Cardiac septum (tissue), 1 donor: ENCODE measurements around the gene TUBB3. TPM values are rescaled to one million over a fixed set of nuclear protein-coding genes. Genes with fewer than 3 reads are reported as not detected.
"Not testable (repeated sequence)": the region's sequence is repeated elsewhere in the genome, so short reads cannot be mapped to it uniquely, and the experiment has no call there.

Source experiments
- DNase-seq: peaks from one replicate; pipeline ENCODE4 v3.0.0-alpha.2; 2020; ENCODE audit warnings: low spot score
- intact Hi-C: fragments of 100-400 bp; cut with DNase I; formaldehyde crosslinking; loops from one replicate; pipeline ENCODE4 v1.14.0; 2022
- total RNA-seq: library from RNA; stranded (reverse); fragmentation: NEBNext Ultra II Directional; extraction: Animal tissue kit (Norgen Biotek cat#: 25700); gene quantifications from one replicate; pipeline ENCODE4 v1.2.1, GENCODE V29; 2021
- donor health status: DM: no; HTN: no; CAD: no.

Gene TUBB3
- total RNA-seq, 1 donor from 2014 or later = 6.8 TPM

- intact Hi-C loops = no loop called here
Observed at GRCh38 chr16:89957216-89957785, 34.2 kb downstream of the TUBB3 start.

GRCh38 chr16:89958068-89958467, 34.9 kb downstream of the TUBB3 start:
- intact Hi-C loops = no loop called here
- no peak for DNase-seq

More at GRCh38 chr16:89957216-89957785, 34.2 kb downstream of the TUBB3 start:
- DNase-seq = no peak

GRCh38 chr16:89958596-89958995, 35.5 kb downstream of the TUBB3 start:
- no peak for DNase-seq
- intact Hi-C loops = no loop called here

GRCh38 chr16:89960966-89961365, 37.8 kb downstream of the TUBB3 start:
- intact Hi-C loops = no loop called here
- DNase-seq = no peak

- intact Hi-C loops = no loop called here
- no peak for DNase-seq
Observed at GRCh38 chr16:89961920-89962319, 38.8 kb downstream of the TUBB3 start.

- no peak for DNase-seq
- intact Hi-C loops = no loop called here
Observed at GRCh38 chr16:89962754-89963498, 39.8 kb downstream of the TUBB3 start.

- no peak for DNase-seq
- intact Hi-C loops = no loop called here
Observed at GRCh38 chr16:89964201-89964600, 41.1 kb downstream of the TUBB3 start.

- intact Hi-C loops = no loop called here
- DNase-seq = no peak
Observed at GRCh38 chr16:89965447-89966225, 42.5 kb downstream of the TUBB3 start.

- intact Hi-C loops = no loop called here
Observed at GRCh38 chr16:89966756-89967155, 43.6 kb downstream of the TUBB3 start.

GRCh38 chr16:89967436-89967835, 44.3 kb downstream of the TUBB3 start:
- intact Hi-C loops = not testable (repeated sequence)

More at GRCh38 chr16:89966756-89967155, 43.6 kb downstream of the TUBB3 start:
- no peak for DNase-seq

GRCh38 chr16:89968074-89968473, 44.9 kb downstream of the TUBB3 start:
- intact Hi-C loops = not testable (repeated sequence)

More at GRCh38 chr16:89967436-89967835, 44.3 kb downstream of the TUBB3 start:
- DNase-seq = not testable (repeated sequence)

GRCh38 chr16:89969741-89970410, 46.7 kb downstream of the TUBB3 start:
- DNase-seq = no peak
- intact Hi-C loops = loop anchor here (5.0 kb wide), 1 partner anchor 48 kb away; the partner anchor contains the start of gene TUBB3

More at GRCh38 chr16:89968074-89968473, 44.9 kb downstream of the TUBB3 start:
- DNase-seq = not testable (repeated sequence)

GRCh38 chr16:89971495-89972243, 48.5 kb downstream of the TUBB3 start:
- DNase-seq = no peak
- intact Hi-C loops = loop anchor here (5.0 kb wide), 1 partner anchor 49 kb away; the partner anchor contains the start of gene TUBB3

GRCh38 chr16:89972244-89973234, 49.4 kb downstream of the TUBB3 start:
- intact Hi-C loops = loop anchor here (5.0 kb wide), 1 partner anchor 50 kb away; the partner anchor contains the start of gene TUBB3

GRCh38 chr16:89973235-89973634, 50.1 kb downstream of the TUBB3 start:
- no peak for DNase-seq
- intact Hi-C loops = loop anchor here (5.0 kb wide), 1 partner anchor 51 kb away; the partner anchor contains the start of gene TUBB3

More at GRCh38 chr16:89972244-89973234, 49.4 kb downstream of the TUBB3 start:
- peak; percentile 96 for DNase-seq

- intact Hi-C loops = loop anchor here (5.0 kb wide), 1 partner anchor 51 kb away; the partner anchor contains the start of gene TUBB3
Observed at GRCh38 chr16:89973654-89974335, 50.7 kb downstream of the TUBB3 start.

GRCh38 chr16:89974870-89975269, 51.7 kb downstream of the TUBB3 start:
- intact Hi-C loops = loop anchor here (5.0 kb wide), 1 partner anchor 53 kb away; the partner anchor contains the start of gene TUBB3
- DNase-seq = no peak

More at GRCh38 chr16:89973654-89974335, 50.7 kb downstream of the TUBB3 start:
- DNase-seq = no peak
